Mammary epithelial cell (primary cell): ENCODE results near the gene FCHSD2.

Experiments used
- EZH2 ChIP-seq: IDR thresholded peaks from 2 replicates; pipeline ENCODE4 v1.6.1; 2012; ENCODE audit warnings: low read length, inconsistent platforms, borderline replicate concordance
- TF ChIP-seq, protein P1 (sequence below), 2 donors: IDR thresholded peaks in 1 of 2; conservative IDR thresholded peaks in 1 of 2; 2 replicates each; pipeline ENCODE4 v1.5.1; 2011 to 2012; ENCODE audit warnings: inconsistent platforms in 2 of 2, low read length in 2 of 2, mild to moderate bottlenecking in 2 of 2, control low read depth in 1 of 2, low read depth in 1 of 2; ENCODE audit not compliant: insufficient read depth in 1 of 2; ENCODE audit errors: extremely low read depth in 1 of 2

DNA sequence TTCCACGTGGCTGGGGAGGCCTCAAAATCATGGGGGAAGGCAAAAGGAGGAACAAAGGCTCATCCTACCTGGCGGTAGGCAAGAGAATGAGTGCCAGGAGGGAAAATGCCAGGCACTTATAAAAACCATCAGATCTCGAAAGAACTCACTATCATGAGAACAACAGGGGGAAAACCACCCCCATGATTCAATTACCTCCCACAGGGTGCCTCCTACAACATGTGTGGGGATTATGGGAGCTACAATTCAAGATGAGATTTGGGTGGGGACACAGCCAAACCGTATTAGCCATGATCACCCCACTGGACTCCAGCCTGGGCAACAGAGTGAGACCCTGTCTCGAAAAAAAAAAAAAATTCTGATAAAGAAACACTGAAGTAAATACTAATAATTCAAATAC, 87.1 kb downstream of the FCHSD2 start:
- TF ChIP-seq, protein P1, sequence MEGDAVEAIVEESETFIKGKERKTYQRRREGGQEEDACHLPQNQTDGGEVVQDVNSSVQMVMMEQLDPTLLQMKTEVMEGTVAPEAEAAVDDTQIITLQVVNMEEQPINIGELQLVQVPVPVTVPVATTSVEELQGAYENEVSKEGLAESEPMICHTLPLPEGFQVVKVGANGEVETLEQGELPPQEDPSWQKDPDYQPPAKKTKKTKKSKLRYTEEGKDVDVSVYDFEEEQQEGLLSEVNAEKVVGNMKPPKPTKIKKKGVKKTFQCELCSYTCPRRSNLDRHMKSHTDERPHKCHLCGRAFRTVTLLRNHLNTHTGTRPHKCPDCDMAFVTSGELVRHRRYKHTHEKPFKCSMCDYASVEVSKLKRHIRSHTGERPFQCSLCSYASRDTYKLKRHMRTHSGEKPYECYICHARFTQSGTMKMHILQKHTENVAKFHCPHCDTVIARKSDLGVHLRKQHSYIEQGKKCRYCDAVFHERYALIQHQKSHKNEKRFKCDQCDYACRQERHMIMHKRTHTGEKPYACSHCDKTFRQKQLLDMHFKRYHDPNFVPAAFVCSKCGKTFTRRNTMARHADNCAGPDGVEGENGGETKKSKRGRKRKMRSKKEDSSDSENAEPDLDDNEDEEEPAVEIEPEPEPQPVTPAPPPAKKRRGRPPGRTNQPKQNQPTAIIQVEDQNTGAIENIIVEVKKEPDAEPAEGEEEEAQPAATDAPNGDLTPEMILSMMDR (conservative IDR thresholded peaks at IDR 0.05 in 1 of 2, IDR thresholded peaks at IDR 0.05 in 1 of 2; ENCODE audit: extremely low read depth in 1 of 2, insufficient read depth in 1 of 2, low read depth in 1 of 2, low read length in 2 of 2): no peak
- TF ChIP-seq EZH2: no peak
